ENCODE data around the gene EDEM3. TPM values are rescaled to one million over a fixed set of nuclear protein-coding genes. Genes with fewer than 3 reads are reported as not detected.

Gene EDEM3
- total RNA-seq, 4 donors from 2014 or later = 28.1 to 57.0 (median 42.7) TPM

GRCh38 chr1:184649451-184649888, 105.2 kb downstream of the EDEM3 start:
- intact Hi-C loops (cut with DNase I; ENCODE audit: low total_unique reads) = no loop called here
- no peaks in the 10 kb centered on the region for H3K36me3 ChIP-seq
- no peaks in the 10 kb centered on the region for H3K9me3 ChIP-seq
- TF ChIP-seq POLR2A (IDR thresholded peaks at IDR 0.05) (no peak), EP300 (IDR thresholded peaks at IDR 0.05; ENCODE audit: low read depth) (no peak), POLR2AphosphoS5 (IDR thresholded peaks at IDR 0.05) (no peak)
- TF ChIP-seq, protein P1, sequence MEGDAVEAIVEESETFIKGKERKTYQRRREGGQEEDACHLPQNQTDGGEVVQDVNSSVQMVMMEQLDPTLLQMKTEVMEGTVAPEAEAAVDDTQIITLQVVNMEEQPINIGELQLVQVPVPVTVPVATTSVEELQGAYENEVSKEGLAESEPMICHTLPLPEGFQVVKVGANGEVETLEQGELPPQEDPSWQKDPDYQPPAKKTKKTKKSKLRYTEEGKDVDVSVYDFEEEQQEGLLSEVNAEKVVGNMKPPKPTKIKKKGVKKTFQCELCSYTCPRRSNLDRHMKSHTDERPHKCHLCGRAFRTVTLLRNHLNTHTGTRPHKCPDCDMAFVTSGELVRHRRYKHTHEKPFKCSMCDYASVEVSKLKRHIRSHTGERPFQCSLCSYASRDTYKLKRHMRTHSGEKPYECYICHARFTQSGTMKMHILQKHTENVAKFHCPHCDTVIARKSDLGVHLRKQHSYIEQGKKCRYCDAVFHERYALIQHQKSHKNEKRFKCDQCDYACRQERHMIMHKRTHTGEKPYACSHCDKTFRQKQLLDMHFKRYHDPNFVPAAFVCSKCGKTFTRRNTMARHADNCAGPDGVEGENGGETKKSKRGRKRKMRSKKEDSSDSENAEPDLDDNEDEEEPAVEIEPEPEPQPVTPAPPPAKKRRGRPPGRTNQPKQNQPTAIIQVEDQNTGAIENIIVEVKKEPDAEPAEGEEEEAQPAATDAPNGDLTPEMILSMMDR (IDR thresholded peaks at IDR 0.05) = no peak
- H3K4me1 ChIP-seq = peaks cover 0 to 6% (median 2%) of the 10 kb centered on the region in 4 donors
- DNase-seq = no peak
- WGBS, 2 donors (ENCODE audit: low coverage in 1 of 2) = 68 to 91% methylated on average over 6 to 7 of the region's 7 CpGs
- H3K4me3 ChIP-seq = no peak overlapping the region
- H3K27ac ChIP-seq = no peak overlapping the region
- no peaks in the 10 kb centered on the region for H3K27me3 ChIP-seq
- in situ Hi-C loops (cut with MboI; ENCODE audit: low pct_ligation_motif_present in 1 of 4, low pct_unique_long_range_greater_than_20kb in 1 of 4, low sequenced_read_pairs in 3 of 4) = no loop called here

GRCh38 chr1:184648856-184649201, 105.8 kb downstream of the EDEM3 start:
- Histone ChIP-seq H3K4me3 (no peak overlapping the region), H3K27me3 (no peaks in the 10 kb centered on the region), H3K4me1 (peaks cover 0 to 6% (median 2%) of the 10 kb centered on the region in 4 donors), H3K36me3 (no peaks in the 10 kb centered on the region), H3K27ac (no peak overlapping the region), H3K9me3 (no peaks in the 10 kb centered on the region)
- TF ChIP-seq POLR2A (IDR thresholded peaks at IDR 0.05) = no peak
- TF ChIP-seq POLR2AphosphoS5 (IDR thresholded peaks at IDR 0.05) = no peak
- TF ChIP-seq, protein P1 (IDR thresholded peaks at IDR 0.05) = no peak
- no peak for TF ChIP-seq EP300 (IDR thresholded peaks at IDR 0.05; ENCODE audit: low read depth)
- intact Hi-C loops (cut with DNase I; ENCODE audit: low total_unique reads) = no loop called here
- in situ Hi-C loops (cut with MboI; ENCODE audit: low pct_ligation_motif_present in 1 of 4, low pct_unique_long_range_greater_than_20kb in 1 of 4, low sequenced_read_pairs in 3 of 4) = no loop called here
- 79 to 89% methylated on average over 3 to 6 of the region's 6 CpGs for WGBS, 2 donors (ENCODE audit: low coverage in 1 of 2)
- no peak for DNase-seq

DNA sequence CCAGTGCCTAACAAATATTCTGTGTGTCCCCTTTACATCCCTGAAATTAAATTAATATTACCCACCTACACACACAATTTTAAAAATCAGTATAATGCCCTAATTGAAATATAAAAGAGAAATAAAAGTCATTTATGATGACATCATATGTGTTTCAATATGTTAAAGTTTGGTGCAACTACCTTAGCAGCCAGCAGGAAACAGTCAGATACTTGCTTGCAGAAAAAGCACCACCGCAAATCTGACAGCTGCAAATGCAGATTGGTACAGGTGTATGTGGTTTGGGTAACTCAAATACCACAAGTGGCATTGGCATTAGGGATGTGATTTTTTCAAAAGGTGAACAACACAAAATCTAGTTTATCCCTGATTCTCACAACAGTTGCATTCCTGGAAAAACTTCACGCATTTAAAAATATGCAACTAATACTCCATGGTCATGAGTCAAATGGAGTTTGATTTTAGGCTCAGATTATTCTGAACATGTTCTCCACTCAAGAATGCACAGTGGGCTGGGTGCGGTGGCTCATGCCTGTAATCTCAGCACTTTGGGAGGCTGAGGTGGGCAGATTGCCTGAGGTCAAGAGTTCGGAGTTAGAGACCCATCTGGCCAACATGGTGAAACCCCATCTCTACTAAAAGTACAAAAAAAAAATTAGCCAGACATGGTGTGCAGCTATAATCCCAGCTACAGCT, 106.3 kb downstream of the EDEM3 start:
- Histone ChIP-seq H3K36me3 (no peaks in the 10 kb centered on the region), H3K27me3 (no peaks in the 10 kb centered on the region), H3K4me3 (no peak overlapping the region), H3K27ac (no peak overlapping the region), H3K4me1 (peaks cover 0 to 6% (median 2%) of the 10 kb centered on the region in 4 donors), H3K9me3 (no peaks in the 10 kb centered on the region)
- 85 to 92% methylated on average over 1 to 4 of the region's 4 CpGs for WGBS, 2 donors (ENCODE audit: low coverage in 1 of 2)
- no peak for TF ChIP-seq POLR2AphosphoS5 (IDR thresholded peaks at IDR 0.05)
- TF ChIP-seq EP300 (IDR thresholded peaks at IDR 0.05; ENCODE audit: low read depth) = no peak
- TF ChIP-seq, protein P1 (IDR thresholded peaks at IDR 0.05) = no peak
- no peak for TF ChIP-seq POLR2A (IDR thresholded peaks at IDR 0.05)
- in situ Hi-C loops (cut with MboI; ENCODE audit: low pct_ligation_motif_present in 1 of 4, low pct_unique_long_range_greater_than_20kb in 1 of 4, low sequenced_read_pairs in 3 of 4) (no loop called here), intact Hi-C loops (cut with DNase I; ENCODE audit: low total_unique reads) (no loop called here)
- DNase-seq = no peak

GRCh38 chr1:184647471-184647870, 107.2 kb downstream of the EDEM3 start:
- Histone ChIP-seq H3K4me1 (peaks cover 0 to 6% (median 2%) of the 10 kb centered on the region in 4 donors), H3K36me3 (no peaks in the 10 kb centered on the region), H3K4me3 (no peak overlapping the region), H3K27ac (no peak overlapping the region), H3K9me3 (no peaks in the 10 kb centered on the region), H3K27me3 (no peaks in the 10 kb centered on the region)
- TF ChIP-seq POLR2A (IDR thresholded peaks at IDR 0.05) = no peak
- no peak for TF ChIP-seq EP300 (IDR thresholded peaks at IDR 0.05; ENCODE audit: low read depth)
- no peak for TF ChIP-seq POLR2AphosphoS5 (IDR thresholded peaks at IDR 0.05)
- TF ChIP-seq, protein P1 (IDR thresholded peaks at IDR 0.05) = no peak
- intact Hi-C loops (cut with DNase I; ENCODE audit: low total_unique reads) (no loop called here), in situ Hi-C loops (cut with MboI; ENCODE audit: low pct_ligation_motif_present in 1 of 4, low pct_unique_long_range_greater_than_20kb in 1 of 4, low sequenced_read_pairs in 3 of 4) (no loop called here)
- 91% methylated on average over 4 of the region's 4 CpGs; no CpG with 5 or more reads in 1 of the 2 donors for WGBS, 2 donors (ENCODE audit: low coverage in 1 of 2)
- no peak for DNase-seq

Measured in transverse colon (tissue), 4 donors.